AML-193 (cell line): ENCODE results near the gene DEGS2.
"Not testable (repeated sequence)": the region's sequence is repeated elsewhere in the genome, so short reads cannot be mapped to it uniquely, and the experiment has no call there.

Source experiments
- DNase-seq, 2 experiments: peaks; one replicate each; lab custom pipeline; 2025; lab: John Stamatoyannopoulos, UW

The DEGS2 gene

GRCh38 chr14:100159094-100159864, at the start of gene DEGS2:
Gene DEGS2 (minus strand): TSS chr14:100159645. CDS start chr14:100159587, 58 bp downstream.
- DNase-seq = no peak

- DNase-seq = not testable (repeated sequence)
Observed at GRCh38 chr14:100208136-100208535, 48.7 kb upstream of the DEGS2 start.

DNA sequence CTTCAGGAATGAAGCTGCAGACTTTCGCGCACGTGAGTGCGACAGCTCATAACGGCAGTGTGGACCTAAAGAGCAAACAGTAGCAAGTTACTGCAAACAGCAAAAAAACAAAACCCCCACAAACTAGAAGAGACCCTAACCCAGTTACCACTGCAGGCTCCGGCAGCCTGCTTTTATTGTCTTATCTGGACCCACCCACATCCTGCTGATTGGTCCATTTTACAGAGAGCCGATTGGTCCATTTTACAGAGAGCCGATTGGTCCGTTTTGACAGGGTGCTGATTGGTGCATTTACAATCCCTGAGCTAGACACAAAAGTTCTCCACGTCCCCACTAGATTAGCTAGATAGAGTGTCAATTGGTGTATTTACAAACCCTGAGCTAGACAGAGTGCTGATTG, 48.1 kb upstream of the DEGS2 start:
- not testable (repeated sequence) for DNase-seq

- not testable (repeated sequence) for DNase-seq
Observed at GRCh38 chr14:100204835-100205167, 45.4 kb upstream of the DEGS2 start.

DNA sequence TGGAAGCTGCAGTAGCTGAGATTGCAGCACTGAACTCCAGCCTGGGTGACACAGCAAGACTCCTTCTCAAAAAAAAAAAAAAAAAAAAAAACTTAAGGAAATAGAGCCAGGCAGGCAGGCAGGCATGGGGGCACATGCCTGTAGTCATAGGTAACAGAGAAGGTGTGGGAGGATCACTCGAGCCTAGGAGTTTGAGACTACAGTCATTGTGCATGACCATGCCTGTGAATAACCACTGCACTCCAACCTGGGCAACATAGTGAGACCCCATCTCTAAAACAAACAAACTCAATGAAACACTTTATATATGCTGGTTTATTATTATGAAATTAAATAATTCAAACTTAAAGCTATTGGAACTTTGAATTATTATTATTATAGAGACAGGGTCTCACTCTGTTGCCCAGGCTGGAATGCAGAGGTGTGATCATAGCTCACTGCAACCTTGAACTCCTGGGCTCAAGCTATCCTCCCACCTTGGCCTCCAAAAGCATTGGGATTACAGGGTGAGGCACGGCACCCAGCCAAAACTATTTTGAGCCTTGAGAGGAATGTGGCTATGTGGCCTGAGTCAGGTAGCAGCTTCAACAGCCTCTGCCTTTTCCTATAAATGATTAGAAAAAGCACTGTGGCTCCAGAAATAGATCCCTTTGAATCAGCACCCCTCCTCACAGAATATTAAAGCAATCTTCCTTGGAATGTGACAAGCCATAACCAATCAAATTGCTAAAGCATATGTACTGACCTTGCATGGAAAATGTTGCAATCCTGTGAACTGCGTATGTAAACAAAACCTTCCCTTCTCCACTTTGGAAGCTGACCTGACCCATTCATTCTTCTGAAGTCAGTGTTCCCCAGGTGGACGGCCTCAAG, 44.8 kb upstream of the DEGS2 start:
- DNase-seq = no peak

- no peak for DNase-seq
Observed at GRCh38 chr14:100203146-100203545, 43.7 kb upstream of the DEGS2 start.

GRCh38 chr14:100202712-100203111, 43.3 kb upstream of the DEGS2 start:
- no peak for DNase-seq

- DNase-seq = no peak
Observed at GRCh38 chr14:100201701-100202100, 42.3 kb upstream of the DEGS2 start.

GRCh38 chr14:100200311-100200710, 40.9 kb upstream of the DEGS2 start:
- no peak for DNase-seq

DNA sequence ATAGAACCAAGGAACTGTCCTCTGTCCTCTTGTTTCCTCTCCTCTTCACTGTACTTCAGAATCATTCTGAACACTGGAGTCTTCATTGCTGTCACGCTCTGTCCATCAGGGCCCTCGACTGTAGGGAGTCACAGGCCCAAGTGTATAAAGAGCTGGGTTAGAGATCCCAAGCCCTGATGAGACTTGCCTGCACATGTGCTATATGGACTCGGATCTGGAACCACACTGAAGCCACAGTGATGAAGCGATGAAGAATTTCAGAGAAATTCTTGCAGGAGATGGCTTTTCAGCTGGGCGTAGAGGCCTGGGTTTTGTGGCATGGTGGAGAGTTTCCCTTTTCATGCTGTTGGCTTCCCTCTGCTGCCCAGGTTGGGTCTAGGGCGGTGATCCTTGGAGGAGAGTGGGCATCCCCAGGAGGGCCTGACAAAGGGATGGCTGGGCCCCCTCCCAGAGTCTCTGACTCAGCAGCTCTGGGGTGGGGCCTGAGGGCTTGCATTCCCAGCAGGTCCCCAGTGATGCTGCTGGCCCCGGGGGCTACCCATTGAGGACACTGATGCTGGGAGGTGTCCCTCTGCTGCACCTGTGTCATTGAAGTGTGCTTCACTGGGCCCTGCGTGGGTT, 39.9 kb upstream of the DEGS2 start:
- no peak for DNase-seq

DNA sequence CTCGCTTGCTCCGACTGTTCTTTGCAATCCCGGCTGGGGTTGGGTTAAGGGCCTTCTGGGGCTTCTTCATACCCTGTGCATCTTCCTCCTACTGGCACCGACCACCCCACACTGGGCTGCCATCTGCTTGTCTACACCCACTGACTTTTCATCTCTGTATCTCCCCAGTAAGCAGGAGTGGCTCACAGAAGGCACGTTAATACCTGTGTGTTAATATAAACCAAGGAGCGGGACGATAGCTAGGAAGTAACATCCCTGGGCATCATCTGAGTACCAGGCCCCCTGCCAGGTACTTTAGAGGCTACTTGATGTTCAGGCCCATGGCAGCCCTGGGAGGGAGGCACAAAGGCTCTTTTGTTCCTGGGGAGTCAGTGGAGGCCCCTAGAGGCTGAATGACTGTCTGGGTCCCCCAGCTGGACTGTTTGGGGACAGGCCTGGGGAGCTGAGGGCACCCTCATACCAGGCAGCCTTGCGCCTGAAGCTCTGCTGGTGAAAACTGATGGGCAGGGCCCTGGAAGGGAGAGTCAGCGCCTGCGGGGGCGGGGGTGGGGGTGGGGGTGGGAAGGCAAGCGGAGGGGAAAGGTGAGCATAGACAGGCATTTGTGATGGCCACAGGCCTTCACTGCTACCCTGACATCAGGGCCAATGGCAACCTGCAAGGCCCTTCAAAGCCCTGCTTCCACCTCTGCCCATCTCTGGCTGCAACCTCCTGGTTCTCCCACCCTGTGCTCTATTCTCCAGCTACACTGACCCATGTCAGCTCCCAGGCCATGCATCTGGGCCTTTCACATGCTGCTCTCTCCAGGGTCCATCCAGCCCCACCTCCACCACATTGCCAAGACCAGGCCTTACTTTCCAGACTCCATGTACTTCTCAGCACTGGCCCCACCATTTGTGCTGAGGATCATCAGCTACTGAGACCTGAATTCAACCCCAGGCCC, 34.2 kb upstream of the DEGS2 start:
- DNase-seq = peak in 1 of 2 experiments; percentile 12

DNA sequence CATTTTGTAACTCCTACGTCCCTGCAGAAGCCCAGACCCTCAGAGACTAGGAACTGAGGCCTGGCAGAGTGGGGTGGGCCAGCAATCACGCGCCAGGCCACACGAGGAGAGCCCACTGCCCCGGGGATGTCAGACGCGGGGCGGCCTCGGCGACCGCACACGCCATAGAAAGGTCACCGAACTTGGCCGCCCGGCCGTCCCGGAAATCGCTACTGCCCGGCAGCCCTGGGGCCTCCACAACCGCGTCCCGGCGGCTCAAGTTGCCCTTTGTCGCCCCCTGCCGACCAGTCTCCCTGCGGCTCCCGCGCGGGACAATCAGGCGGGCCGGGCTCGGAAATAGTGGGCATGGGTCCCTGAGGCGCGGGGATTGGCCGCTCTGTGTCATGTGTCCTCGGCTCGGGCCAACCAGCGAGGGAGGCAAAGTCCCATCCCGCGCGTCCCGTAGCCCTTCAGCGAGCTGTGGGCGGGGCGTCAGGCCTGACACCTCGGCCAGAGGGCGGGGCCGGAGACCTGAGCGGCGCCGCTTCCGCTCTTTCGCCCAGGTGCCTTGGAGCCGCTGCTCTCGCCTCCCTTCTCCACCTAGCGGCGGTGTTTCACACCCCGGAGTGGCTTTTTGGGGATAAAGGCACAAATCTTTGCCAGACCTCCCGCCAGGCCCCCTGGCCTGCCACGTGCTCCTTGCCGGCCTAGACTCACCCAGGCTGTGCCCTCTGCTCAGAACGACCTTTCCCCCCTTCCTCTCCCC, 33.4 kb upstream of the DEGS2 start:
- peak; percentile 95 to 96 for DNase-seq

- DNase-seq = no peak
Observed at GRCh38 chr14:100192250-100192671, 32.8 kb upstream of the DEGS2 start.

- DNase-seq = no peak
Observed at GRCh38 chr14:100191584-100192249, 32.3 kb upstream of the DEGS2 start.

DNA sequence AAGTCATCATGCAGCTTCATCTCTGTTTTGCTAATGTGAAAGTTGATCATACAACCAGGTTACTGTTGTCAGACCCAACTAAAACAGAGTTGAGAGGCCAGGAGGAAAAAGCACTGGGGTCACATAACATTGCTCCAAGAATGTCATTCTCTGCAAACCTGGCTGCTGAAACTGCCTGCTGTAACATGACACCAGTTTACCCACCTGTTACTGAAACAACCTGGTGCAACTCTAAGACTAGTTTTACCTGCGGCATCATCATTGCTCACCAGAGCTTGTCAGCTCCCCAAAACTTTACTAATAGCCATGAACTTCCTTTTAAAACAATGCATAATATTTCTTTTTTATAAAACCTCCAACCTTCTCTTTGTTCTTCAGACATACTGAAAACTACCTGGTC, 30.7 kb upstream of the DEGS2 start:
- no peak for DNase-seq

DNA sequence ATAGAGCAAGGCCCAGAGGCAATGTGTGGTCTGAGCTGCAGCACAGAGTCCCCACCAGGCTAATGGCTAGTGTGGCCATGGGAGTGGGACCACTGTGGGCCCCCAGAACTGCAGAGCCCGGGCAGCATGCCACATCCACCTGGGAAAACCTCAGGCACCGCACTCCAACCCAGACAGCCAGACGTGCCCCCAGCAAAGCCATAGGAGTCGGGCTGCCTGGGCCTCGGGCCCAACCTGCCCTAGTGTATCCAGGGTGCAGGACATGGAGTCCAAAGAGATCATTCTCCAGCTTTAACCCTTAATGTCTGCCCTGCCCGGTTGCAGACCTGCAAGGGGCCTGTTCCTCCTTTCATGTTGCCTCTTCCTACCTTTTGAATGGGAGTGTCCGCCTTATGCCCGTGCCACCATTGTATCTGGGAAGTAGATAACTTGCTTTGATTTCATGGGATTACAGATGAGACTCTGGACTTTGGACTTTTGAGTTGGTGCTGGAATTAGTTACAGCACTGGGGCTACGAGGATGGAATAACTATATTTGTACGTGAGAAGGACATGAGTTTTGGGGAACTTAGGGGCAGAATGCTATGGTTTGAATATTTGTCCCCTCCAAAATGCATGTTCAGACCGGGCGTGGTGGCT, 29.1 kb upstream of the DEGS2 start:
- DNase-seq = no peak

DNA sequence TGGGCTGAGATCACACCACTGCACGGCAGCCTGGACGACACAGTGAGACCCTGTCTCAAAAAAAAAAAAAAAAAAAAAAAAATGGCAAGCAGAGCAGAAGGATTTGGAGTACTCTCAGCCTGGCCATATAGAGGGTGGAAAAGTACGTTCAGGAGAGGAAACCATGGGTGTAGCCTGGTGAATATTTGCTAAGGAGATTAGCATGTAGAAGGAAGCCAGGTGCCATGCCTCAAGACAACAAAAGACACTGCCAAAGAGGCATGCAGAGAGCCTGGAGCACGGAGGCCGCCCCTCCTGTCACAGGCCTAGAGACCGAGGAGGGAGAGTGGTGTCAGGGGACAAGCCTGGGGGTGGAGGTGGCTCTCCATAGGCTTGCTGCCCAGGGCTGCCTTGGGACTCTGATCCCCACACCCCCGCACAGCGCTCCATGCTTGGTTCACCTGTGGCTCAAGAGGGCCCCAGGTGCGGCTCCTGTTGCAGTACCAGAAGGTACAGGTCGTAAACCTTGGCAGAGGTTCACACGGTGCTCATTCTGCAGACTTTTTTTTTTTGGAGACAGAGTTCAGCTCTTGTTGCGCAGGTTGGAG, 27.9 kb upstream of the DEGS2 start:
- no peak for DNase-seq

DNA sequence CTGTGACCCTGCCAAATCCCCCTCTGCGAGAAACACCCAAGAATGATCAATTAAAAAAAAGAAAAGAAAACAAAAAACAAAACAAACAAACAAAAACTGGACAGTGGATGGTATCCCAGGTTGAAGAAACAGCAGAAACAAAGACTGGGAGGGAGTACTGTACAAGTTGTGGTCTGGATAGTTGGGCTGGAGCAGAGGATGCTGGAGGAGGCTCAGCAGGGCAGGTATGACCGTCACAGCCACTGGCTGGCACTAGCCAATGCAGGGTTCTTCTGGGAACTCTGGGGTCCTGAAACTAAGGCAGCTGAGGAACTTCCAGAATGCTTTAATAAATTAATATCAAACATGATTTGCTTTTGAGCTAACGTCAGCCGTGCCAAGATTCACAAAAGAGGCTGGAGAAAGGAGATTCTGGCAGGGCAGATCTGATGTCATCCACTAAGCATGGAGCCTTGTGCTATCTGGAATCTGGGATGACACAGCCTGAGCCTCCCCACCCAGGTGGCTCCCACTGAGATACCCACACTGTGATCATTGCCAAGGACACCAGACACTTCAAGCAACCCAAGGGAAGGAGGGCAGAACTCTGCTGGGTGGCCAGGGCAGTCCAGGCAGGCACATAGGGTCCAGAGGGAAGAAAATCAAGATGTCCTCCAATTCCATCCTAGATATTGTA, 22.6 kb upstream of the DEGS2 start:
- DNase-seq = not testable (repeated sequence)

DNA sequence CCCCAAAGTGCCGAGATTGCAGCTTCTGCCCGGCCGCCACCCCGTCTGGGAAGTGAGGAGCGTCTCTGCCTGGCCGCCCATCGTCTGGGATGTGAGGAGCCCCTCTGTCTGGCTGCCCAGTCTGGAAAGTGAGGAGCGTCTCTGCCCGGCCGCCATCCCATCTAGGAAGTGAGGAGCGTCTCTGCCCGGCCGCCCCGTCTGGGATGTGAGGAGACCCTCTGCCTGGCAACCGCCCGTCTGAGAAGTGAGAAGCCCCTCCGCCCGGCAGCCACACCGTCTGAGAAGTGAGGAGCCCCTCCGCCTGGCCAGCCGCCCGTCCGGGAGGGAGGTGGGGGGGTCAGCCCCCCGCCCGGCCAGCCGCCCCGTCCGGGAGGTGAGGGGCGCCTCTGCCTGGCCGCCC, 21.2 kb upstream of the DEGS2 start:
- DNase-seq = not testable (repeated sequence)
